Memory B cell (primary cell): Measurements from ENCODE around the gene CHCHD10.

Experiments
- ATAC-seq: fragments of 150-1000 bp; cut with Tn5 transposase; 2 replicates; pipeline ENCODE4 v1.10.0; 2021; ENCODE audit warnings: low read depth, mild to moderate bottlenecking, moderate library complexity
- DNase-seq, 2 donors: peaks; one replicate each; pipeline ENCODE4 v3.0.0; 2022; ENCODE audit warnings: low spot score in 2 of 2
- H3K27ac Mint-ChIP-seq: one replicate; pipeline ENCODE4 v1.8.0; 2022; ENCODE audit warnings: mild to moderate bottlenecking, moderate library complexity, mixed read lengths
- H3K27me3 Mint-ChIP-seq: one replicate; pipeline ENCODE4 v1.8.0; 2022; ENCODE audit warnings: mixed read lengths
- H3K36me3 Mint-ChIP-seq: one replicate; pipeline ENCODE4 v1.8.0; 2022; ENCODE audit warnings: mild to moderate bottlenecking, mixed read lengths
- H3K4me1 Mint-ChIP-seq: one replicate; pipeline ENCODE4 v1.8.0; 2022; ENCODE audit warnings: mixed read lengths
- H3K4me3 Mint-ChIP-seq: one replicate; pipeline ENCODE4 v1.8.0; 2022; ENCODE audit warnings: mild to moderate bottlenecking, moderate library complexity, mixed read lengths
- H3K9me3 Mint-ChIP-seq: one replicate; pipeline ENCODE4 v1.8.0; 2022; ENCODE audit warnings: mixed read lengths

CHCHD10 gene

GRCh38 chr22:23793326-23793725 lies 25.6 kb upstream of the CHCHD10 start:
- H3K4me3 Mint-ChIP-seq = no peak overlapping the region
- peaks cover 12% of the 10 kb centered on the region for H3K4me1 Mint-ChIP-seq
- no peaks in the 10 kb centered on the region for H3K27me3 Mint-ChIP-seq
- ATAC-seq (no peak), DNase-seq (no peak)
- no peaks in the 10 kb centered on the region for H3K9me3 Mint-ChIP-seq
- H3K27ac Mint-ChIP-seq = no peak overlapping the region
- peaks cover 22% of the 10 kb centered on the region for H3K36me3 Mint-ChIP-seq

- no peak overlapping the region for H3K27ac Mint-ChIP-seq
- DNase-seq (no peak), ATAC-seq (no peak)
- H3K9me3 Mint-ChIP-seq = no peaks in the 10 kb centered on the region
- H3K27me3 Mint-ChIP-seq = no peaks in the 10 kb centered on the region
- H3K4me3 Mint-ChIP-seq = no peak overlapping the region
- peaks cover 9% of the 10 kb centered on the region for H3K4me1 Mint-ChIP-seq
- H3K36me3 Mint-ChIP-seq = peaks cover 22% of the 10 kb centered on the region
Observed at GRCh38 chr22:23791738-23792645, 24.2 kb upstream of the CHCHD10 start.

GRCh38 chr22:23790819-23791737 lies 23.3 kb upstream of the CHCHD10 start:
- H3K27ac Mint-ChIP-seq = no peak overlapping the region
- no peak for ATAC-seq
- DNase-seq = no peak
- H3K36me3 Mint-ChIP-seq = peaks cover 14% of the 10 kb centered on the region
- H3K27me3 Mint-ChIP-seq = no peaks in the 10 kb centered on the region
- no peaks in the 10 kb centered on the region for H3K9me3 Mint-ChIP-seq
- H3K4me1 Mint-ChIP-seq = peaks cover 11% of the 10 kb centered on the region
- H3K4me3 Mint-ChIP-seq = no peak overlapping the region

GRCh38 chr22:23789638-23790037 lies 21.9 kb upstream of the CHCHD10 start:
- ATAC-seq (no peak), DNase-seq (no peak)
- peaks cover 11% of the 10 kb centered on the region for H3K4me1 Mint-ChIP-seq
- H3K36me3 Mint-ChIP-seq = peaks cover 13% of the 10 kb centered on the region
- no peaks in the 10 kb centered on the region for H3K27me3 Mint-ChIP-seq
- no peaks in the 10 kb centered on the region for H3K9me3 Mint-ChIP-seq
- no peak overlapping the region for H3K27ac Mint-ChIP-seq
- H3K4me3 Mint-ChIP-seq = no peak overlapping the region

- no peaks in the 10 kb centered on the region for H3K9me3 Mint-ChIP-seq
- H3K27me3 Mint-ChIP-seq = no peaks in the 10 kb centered on the region
- ATAC-seq (no peak), DNase-seq (no peak)
- peaks cover 14% of the 10 kb centered on the region for H3K4me1 Mint-ChIP-seq
- no peak overlapping the region for H3K4me3 Mint-ChIP-seq
- peaks cover 13% of the 10 kb centered on the region for H3K36me3 Mint-ChIP-seq
- no peak overlapping the region for H3K27ac Mint-ChIP-seq
Observed at GRCh38 chr22:23789121-23789520, 21.3 kb upstream of the CHCHD10 start.

GRCh38 chr22:23787910-23788309 lies 20.1 kb upstream of the CHCHD10 start:
- Mint-ChIP-seq H3K27me3 (no peaks in the 10 kb centered on the region), H3K4me3 (peak overlapping the region; percentile 87), H3K36me3 (peaks cover 7% of the 10 kb centered on the region), H3K4me1 (peaks cover 14% of the 10 kb centered on the region), H3K27ac (peak overlapping the region; percentile 86), H3K9me3 (no peaks in the 10 kb centered on the region)
- no peak for ATAC-seq
- no peak for DNase-seq

- Mint-ChIP-seq H3K4me3 (peak overlapping the region; percentile 87), H3K4me1 (peaks cover 14% of the 10 kb centered on the region), H3K36me3 (peaks cover 7% of the 10 kb centered on the region), H3K27ac (peak overlapping the region; percentile 86), H3K9me3 (no peaks in the 10 kb centered on the region), H3K27me3 (no peaks in the 10 kb centered on the region)
- peak; percentile 21 for ATAC-seq
- DNase-seq = no peak
Observed at GRCh38 chr22:23787600-23787896, 19.8 kb upstream of the CHCHD10 start.

- DNase-seq (peak; percentile 87 to 88), ATAC-seq (peak; percentile 77)
- Mint-ChIP-seq H3K27ac (peak within 1 kb of the TSS; percentile 86), H3K4me1 (peaks cover 14% of the 10 kb centered on the region), H3K27me3 (no peaks in the 10 kb centered on the region), H3K36me3 (peaks cover 7% of the 10 kb centered on the region), H3K4me3 (peak within 1 kb of the TSS; percentile 87), H3K9me3 (no peaks in the 10 kb centered on the region)
Observed at GRCh38 chr22:23786752-23787599, 19.2 kb upstream of the CHCHD10 start, which contains the start of gene SMARCB1. TSS of gene SMARCB1 (plus strand) at chr22:23786966. CDS start at chr22:23787170, 204 bp downstream.

GRCh38 chr22:23786261-23786710 lies 18.5 kb upstream of the CHCHD10 start:
- no peaks in the 10 kb centered on the region for H3K27me3 Mint-ChIP-seq
- H3K36me3 Mint-ChIP-seq = peaks cover 6% of the 10 kb centered on the region
- no peak for ATAC-seq
- peak overlapping the region; percentile 86 for H3K27ac Mint-ChIP-seq
- peaks cover 14% of the 10 kb centered on the region for H3K4me1 Mint-ChIP-seq
- H3K4me3 Mint-ChIP-seq = peak overlapping the region; percentile 87
- no peaks in the 10 kb centered on the region for H3K9me3 Mint-ChIP-seq
- no peak for DNase-seq

- Mint-ChIP-seq H3K4me1 (peaks cover 6% of the 10 kb centered on the region), H3K4me3 (no peak overlapping the region), H3K27me3 (no peaks in the 10 kb centered on the region), H3K27ac (no peak overlapping the region), H3K36me3 (peaks cover 5% of the 10 kb centered on the region), H3K9me3 (no peaks in the 10 kb centered on the region)
- ATAC-seq (no peak), DNase-seq (no peak)
Observed at GRCh38 chr22:23784215-23784732, 16.5 kb upstream of the CHCHD10 start.

GRCh38 chr22:23783265-23784150 lies 15.7 kb upstream of the CHCHD10 start:
- Mint-ChIP-seq H3K4me3 (no peak overlapping the region), H3K36me3 (peaks cover 5% of the 10 kb centered on the region), H3K4me1 (peaks cover 4% of the 10 kb centered on the region), H3K27me3 (no peaks in the 10 kb centered on the region), H3K27ac (no peak overlapping the region), H3K9me3 (no peaks in the 10 kb centered on the region)
- ATAC-seq (no peak), DNase-seq (no peak)

GRCh38 chr22:23782703-23783102 lies 14.9 kb upstream of the CHCHD10 start:
- DNase-seq (no peak), ATAC-seq (no peak)
- Mint-ChIP-seq H3K27me3 (no peaks in the 10 kb centered on the region), H3K36me3 (peaks cover 5% of the 10 kb centered on the region), H3K4me1 (peaks cover 4% of the 10 kb centered on the region), H3K9me3 (no peaks in the 10 kb centered on the region), H3K27ac (no peak overlapping the region), H3K4me3 (no peak overlapping the region)
